Esophagus muscularis mucosa (tissue), 4 donors: Measurements from ENCODE around the gene ZNF423.

Experiments used
- CTCF ChIP-seq, 3 experiments: fragments of 200-600 bp in 2 of 3; fragments of 450-650 bp in 1 of 3; sonication (generic) in 2 of 3; IDR thresholded peaks; one replicate each; pipeline ENCODE4 v1.5.1; 2017 to 2019; ENCODE audit warnings: antibody characterized with exemption in 3 of 3, mild to moderate bottlenecking in 2 of 3, moderate library complexity in 1 of 3
- EP300 ChIP-seq: sonication (generic); formaldehyde crosslinking; IDR thresholded peaks from one replicate; pipeline ENCODE4 v1.6.1; 2017; ENCODE audit warnings: antibody characterized with exemption
- POLR2A ChIP-seq: fragments of 450-650 bp; IDR thresholded peaks from one replicate; pipeline ENCODE4 v1.6.1; 2017; ENCODE audit warnings: antibody characterized with exemption, moderate library complexity, mild to moderate bottlenecking, low read depth
- POLR2AphosphoS5 ChIP-seq, 2 donors: sonication (generic); formaldehyde crosslinking; IDR thresholded peaks; one replicate each; pipeline ENCODE4 v1.6.1; 2017; ENCODE audit warnings: antibody characterized with exemption in 2 of 2

GRCh38 chr16:49464877-49465504 lies 390.9 kb downstream of the ZNF423 start:
- TF ChIP-seq CTCF (IDR thresholded peaks at IDR 0.05) (no peak), POLR2AphosphoS5 (IDR thresholded peaks at IDR 0.05) (no peak), POLR2A (no peak), EP300 (no peak)
